HepG2 (cell line): ENCODE measurements around the gene MEGF6.

ENCODE experiments used
- FLYWCH1 ChIP-seq: sonication (generic); formaldehyde crosslinking; IDR thresholded peaks from 2 replicates; pipeline ENCODE4 v1.8.1; 2023; ENCODE audit warnings: mild to moderate bottlenecking, missing genetic modification reagents
- MXI1 ChIP-seq: IDR thresholded peaks from 3 replicates; pipeline ENCODE4 v1.6.1; 2012; ENCODE audit warnings: low read depth, low read length, inconsistent platforms, borderline replicate concordance
- SRSF9 ChIP-seq: fragments of 200-400 bp; formaldehyde crosslinking; IDR thresholded peaks from 2 replicates; pipeline ENCODE4 v1.6.1; 2018; ENCODE audit warnings: borderline replicate concordance, mild to moderate bottlenecking, low read depth, low read length; ENCODE audit not compliant: insufficient read depth, poor library complexity, severe bottlenecking
- TCF12 ChIP-seq, 2 experiments: fragments of 450-650 bp in 1 of 2; sonication (generic) in 1 of 2; formaldehyde crosslinking in 1 of 2; IDR thresholded peaks; 2 replicates each; pipeline versions ENCODE4 v1.6.1 to v1.8.0; 2017 to 2022; ENCODE audit warnings: antibody characterized with exemption in 1 of 2, mild to moderate bottlenecking in 1 of 2, missing genetic modification reagents in 1 of 2, moderate library complexity in 1 of 2

DNA sequence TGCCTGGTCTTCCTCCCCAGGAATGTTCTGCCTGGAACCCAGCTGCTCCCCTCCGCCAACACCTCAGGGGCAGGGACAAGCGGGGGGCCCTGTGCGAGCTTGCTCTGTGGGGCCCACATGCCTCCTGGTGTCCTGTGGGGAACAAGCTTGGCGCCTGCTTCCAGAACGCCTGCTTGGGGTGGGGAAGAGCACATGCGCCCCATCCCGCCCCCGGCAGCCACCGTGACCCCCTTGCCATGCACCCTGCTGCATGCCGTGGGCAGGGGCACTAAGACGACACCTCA is 57.4 kb downstream of the MEGF6 start:
- TF ChIP-seq TCF12 (IDR thresholded peaks at IDR 0.05), result no peak
- no peak for TF ChIP-seq TCF12 (CRISPR knock-in tag; IDR thresholded peaks at IDR 0.05)
- TF ChIP-seq SRSF9, result no peak
- TF ChIP-seq MXI1, result no peak
- no peak for TF ChIP-seq FLYWCH1 (CRISPR knock-in tag)
